Peyer's patch (tissue), 4 donors: ENCODE results near the gene GPC6. TPM values are rescaled to one million over a fixed set of nuclear protein-coding genes. Genes with fewer than 3 reads are reported as not detected.

Experiments
- DNase-seq, 3 donors: peaks; one replicate each; pipeline ENCODE4 v3.0.0-alpha.2; 2017 to 2019
- H3K27ac ChIP-seq, 4 donors: fragments of 200-600 bp; sonication (generic); one replicate each; pipeline ENCODE4 v1.5.1; 2016 to 2019
- H3K27me3 ChIP-seq, 2 donors: fragments of 200-600 bp; sonication (generic); one replicate each; pipeline ENCODE4 v1.5.1; 2019
- H3K36me3 ChIP-seq, 3 donors: fragments of 200-600 bp; sonication (generic); one replicate each; pipeline ENCODE4 v1.5.1; 2016 to 2019
- H3K4me1 ChIP-seq, 4 donors: fragments of 200-600 bp; sonication (generic); one replicate each; pipeline ENCODE4 v1.5.1; 2016 to 2019
- H3K4me3 ChIP-seq, 4 donors: fragments of 200-600 bp; sonication (generic); 1 replicate in 3 of 4; 2 replicates in 1 of 4; pipeline ENCODE4 v1.5.1; 2016 to 2019; ENCODE audit warnings: mild to moderate bottlenecking in 1 of 4
- H3K9me3 ChIP-seq, 4 donors: fragments of 200-600 bp; sonication (generic); one replicate each; pipeline ENCODE4 v1.5.1; 2016 to 2019; ENCODE audit warnings: mild to moderate bottlenecking in 1 of 4
- POLR2A ChIP-seq, 2 donors: fragments of 450-650 bp; IDR thresholded peaks; one replicate each; pipeline ENCODE4 v1.5.1; 2017; ENCODE audit warnings: antibody characterized with exemption in 2 of 2, mild to moderate bottlenecking in 2 of 2, moderate library complexity in 2 of 2
- total RNA-seq, 4 donors: library from RNA; depleted of rRNA; stranded (reverse); fragments of >200 nt; gene quantifications; one replicate each; pipeline ENCODE4 v1.1.0, GENCODE V29; 2016
- TF ChIP-seq, protein P1 (sequence below), 6 experiments: fragments of 450-650 bp in 4 of 6; fragments of 200-600 bp in 2 of 6; sonication (generic) in 1 of 6; IDR thresholded peaks; one replicate each; pipeline ENCODE4 v1.5.1; 2017 to 2019; ENCODE audit warnings: antibody characterized with exemption in 6 of 6, mild to moderate bottlenecking in 3 of 6, moderate library complexity in 1 of 6

The GPC6 gene
- total RNA-seq, 4 donors from 2014 or later: 1.6 to 13.2 (median 2.6) TPM

DNA sequence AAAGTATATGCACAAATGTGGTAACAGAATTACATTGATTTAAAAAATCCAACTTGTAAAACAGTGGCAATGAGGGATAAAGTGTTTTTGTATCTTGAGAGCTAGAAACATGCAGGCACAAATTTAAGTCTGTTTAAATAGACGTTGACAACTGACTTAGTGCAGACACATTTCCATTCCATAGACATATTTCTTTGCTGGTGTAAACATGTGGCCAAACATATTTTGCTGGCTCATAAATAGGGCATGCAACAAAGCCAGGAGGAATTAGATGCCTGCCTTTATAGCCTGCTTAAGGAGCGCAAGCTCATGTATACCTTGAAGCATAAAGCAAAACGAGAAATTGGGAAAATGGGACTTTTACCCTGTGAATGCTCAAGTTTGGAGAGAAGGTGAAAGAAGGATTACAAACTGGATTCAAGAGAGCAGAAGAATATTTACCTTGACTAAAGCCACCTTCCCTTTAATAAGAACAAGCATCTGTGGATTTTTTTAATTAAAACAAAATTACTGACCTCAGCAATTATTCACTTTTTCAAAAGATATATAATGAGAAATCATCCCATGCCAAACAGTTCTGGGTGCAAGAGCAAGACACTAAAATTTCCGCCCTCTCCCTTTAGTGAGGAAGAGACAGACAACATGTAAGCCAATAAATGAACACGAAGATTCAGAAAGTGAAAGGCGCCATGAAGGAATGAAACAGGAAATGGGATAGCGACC is 1181.9 kb downstream of the GPC6 start:
- no peak for TF ChIP-seq POLR2A (IDR thresholded peaks at IDR 0.05)
- TF ChIP-seq, protein P1, sequence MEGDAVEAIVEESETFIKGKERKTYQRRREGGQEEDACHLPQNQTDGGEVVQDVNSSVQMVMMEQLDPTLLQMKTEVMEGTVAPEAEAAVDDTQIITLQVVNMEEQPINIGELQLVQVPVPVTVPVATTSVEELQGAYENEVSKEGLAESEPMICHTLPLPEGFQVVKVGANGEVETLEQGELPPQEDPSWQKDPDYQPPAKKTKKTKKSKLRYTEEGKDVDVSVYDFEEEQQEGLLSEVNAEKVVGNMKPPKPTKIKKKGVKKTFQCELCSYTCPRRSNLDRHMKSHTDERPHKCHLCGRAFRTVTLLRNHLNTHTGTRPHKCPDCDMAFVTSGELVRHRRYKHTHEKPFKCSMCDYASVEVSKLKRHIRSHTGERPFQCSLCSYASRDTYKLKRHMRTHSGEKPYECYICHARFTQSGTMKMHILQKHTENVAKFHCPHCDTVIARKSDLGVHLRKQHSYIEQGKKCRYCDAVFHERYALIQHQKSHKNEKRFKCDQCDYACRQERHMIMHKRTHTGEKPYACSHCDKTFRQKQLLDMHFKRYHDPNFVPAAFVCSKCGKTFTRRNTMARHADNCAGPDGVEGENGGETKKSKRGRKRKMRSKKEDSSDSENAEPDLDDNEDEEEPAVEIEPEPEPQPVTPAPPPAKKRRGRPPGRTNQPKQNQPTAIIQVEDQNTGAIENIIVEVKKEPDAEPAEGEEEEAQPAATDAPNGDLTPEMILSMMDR (IDR thresholded peaks at IDR 0.05): no peak
- no peaks in the 10 kb centered on the region for H3K27me3 ChIP-seq
- H3K27ac ChIP-seq: no peak overlapping the region
- no peak overlapping the region for H3K4me3 ChIP-seq
- no peaks in the 10 kb centered on the region for H3K9me3 ChIP-seq
- H3K36me3 ChIP-seq: no peaks in the 10 kb centered on the region
- DNase-seq: no peak
- no peaks in the 10 kb centered on the region for H3K4me1 ChIP-seq

DNA sequence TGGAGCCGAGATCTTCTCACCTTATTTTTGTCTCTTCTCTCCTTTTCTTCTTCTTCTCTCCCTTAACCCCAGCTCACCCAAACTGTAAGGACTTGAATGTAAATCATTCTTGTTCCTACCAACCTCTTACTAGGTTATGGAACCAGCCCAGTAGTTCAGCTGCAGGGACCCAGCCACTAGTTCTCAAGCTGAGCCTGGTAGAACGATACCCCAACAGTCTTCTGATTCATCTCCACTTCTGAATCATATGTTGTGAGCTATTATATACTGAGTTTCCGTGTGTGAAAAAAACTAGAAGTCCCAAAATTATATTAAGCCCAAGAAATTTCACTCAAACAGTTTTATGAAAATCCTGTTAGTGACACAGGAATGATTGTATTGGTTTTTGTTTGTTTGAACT is 1185.1 kb downstream of the GPC6 start:
- no peaks in the 10 kb centered on the region for H3K36me3 ChIP-seq

DNA sequence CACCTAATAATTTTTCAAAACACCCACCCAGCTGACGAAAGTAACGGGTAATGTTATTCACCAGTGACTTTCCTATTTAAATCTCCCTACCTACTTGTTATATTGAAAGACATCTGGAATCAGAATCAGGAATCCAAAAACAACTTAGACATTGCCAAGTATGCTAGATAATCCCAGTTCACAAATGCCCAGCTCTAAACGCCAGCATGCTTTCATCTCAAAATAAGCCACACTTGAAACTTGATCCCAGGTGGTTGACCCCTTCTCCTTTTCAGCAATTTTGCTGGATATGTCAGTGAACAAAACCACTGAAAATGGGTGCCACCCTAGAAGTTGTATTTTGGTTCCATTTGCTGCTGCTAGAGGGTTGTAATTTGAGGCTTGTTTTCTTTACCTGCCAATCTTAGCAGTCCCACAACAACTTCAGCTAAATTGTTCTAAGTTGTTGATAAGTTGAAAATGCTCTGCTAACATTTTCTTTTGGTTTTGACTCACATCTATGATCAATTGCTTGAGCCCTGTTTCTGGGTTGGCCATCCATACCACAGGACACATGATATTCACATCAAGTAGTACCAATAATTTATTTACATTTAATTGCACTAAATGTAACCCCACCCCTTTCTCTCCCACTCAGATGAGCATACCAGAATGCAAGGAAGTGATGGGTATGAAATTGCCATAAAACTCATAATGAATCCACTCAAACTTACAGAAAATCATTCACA is 1186.4 kb downstream of the GPC6 start:
- no peak overlapping the region for H3K4me3 ChIP-seq
- no peaks in the 10 kb centered on the region for H3K4me1 ChIP-seq
- H3K27me3 ChIP-seq: no peaks in the 10 kb centered on the region
- TF ChIP-seq, protein P1 (IDR thresholded peaks at IDR 0.05): no peak
- TF ChIP-seq POLR2A (IDR thresholded peaks at IDR 0.05): no peak
- H3K9me3 ChIP-seq: no peaks in the 10 kb centered on the region
- H3K27ac ChIP-seq: no peak overlapping the region
- DNase-seq: no peak
- H3K36me3 ChIP-seq: no peaks in the 10 kb centered on the region

More for the DNA sequence above, 1185.1 kb downstream of the GPC6 start:
- DNase-seq: no peak
- H3K4me3 ChIP-seq: no peak overlapping the region
- no peak overlapping the region for H3K27ac ChIP-seq
- TF ChIP-seq, protein P1 (IDR thresholded peaks at IDR 0.05): no peak
- TF ChIP-seq POLR2A (IDR thresholded peaks at IDR 0.05): no peak
- no peaks in the 10 kb centered on the region for H3K27me3 ChIP-seq
- H3K4me1 ChIP-seq: no peaks in the 10 kb centered on the region
- H3K9me3 ChIP-seq: no peaks in the 10 kb centered on the region

DNA sequence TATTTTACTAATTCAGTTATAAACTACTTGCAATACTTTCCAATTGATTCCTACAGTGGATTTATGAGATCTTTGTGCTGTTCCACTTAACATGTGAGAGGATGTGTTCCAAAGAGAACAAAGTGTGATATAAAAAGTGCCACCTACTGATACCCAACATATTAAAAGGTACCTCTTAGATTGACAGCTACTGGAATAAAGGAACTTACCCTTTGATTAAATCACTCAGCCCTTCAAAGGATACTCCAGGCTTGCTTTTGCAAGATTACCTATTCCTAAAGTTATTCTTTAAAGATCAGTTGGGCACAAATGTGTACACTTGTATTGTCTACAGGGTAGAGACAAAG is 1187.0 kb downstream of the GPC6 start:
- Histone ChIP-seq H3K36me3 (no peaks in the 10 kb centered on the region), H3K4me3 (no peak overlapping the region), H3K9me3 (no peaks in the 10 kb centered on the region), H3K4me1 (no peaks in the 10 kb centered on the region), H3K27me3 (no peaks in the 10 kb centered on the region), H3K27ac (no peak overlapping the region)
- DNase-seq: no peak
- TF ChIP-seq, protein P1 (IDR thresholded peaks at IDR 0.05): no peak
- no peak for TF ChIP-seq POLR2A (IDR thresholded peaks at IDR 0.05)

DNA sequence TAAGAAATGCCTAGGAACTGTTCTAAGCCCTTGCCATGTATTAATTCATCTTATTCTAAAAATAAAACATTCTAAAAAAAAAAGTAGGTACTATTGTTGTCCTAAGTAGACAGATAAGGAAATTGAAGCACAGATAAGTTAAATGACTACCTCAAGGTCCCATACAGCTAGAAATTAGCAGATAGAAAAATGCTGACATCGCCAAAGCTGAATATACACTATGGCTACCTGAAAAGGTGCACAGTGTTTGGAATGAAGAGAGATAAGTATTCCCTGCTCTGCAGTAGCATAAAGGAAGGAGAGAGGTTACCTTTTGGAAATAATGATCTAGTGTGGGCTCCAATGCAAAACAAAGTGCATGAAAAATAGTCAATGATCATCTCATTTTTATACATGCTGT is 1187.5 kb downstream of the GPC6 start:
- no peaks in the 10 kb centered on the region for H3K9me3 ChIP-seq
- H3K36me3 ChIP-seq: no peaks in the 10 kb centered on the region
- no peak for TF ChIP-seq POLR2A (IDR thresholded peaks at IDR 0.05)
- TF ChIP-seq, protein P1 (IDR thresholded peaks at IDR 0.05): no peak
- no peak overlapping the region for H3K4me3 ChIP-seq
- DNase-seq: no peak
- H3K27me3 ChIP-seq: no peaks in the 10 kb centered on the region
- H3K4me1 ChIP-seq: no peaks in the 10 kb centered on the region
- no peak overlapping the region for H3K27ac ChIP-seq
